ENCODE measurements around the gene PDE1C.

Gene PDE1C

GRCh38 chr7:31982962-31983361, 87.2 kb downstream of the PDE1C start:
- no peak for DNase-seq (ENCODE audit: low read depth)
- no peak for TF ChIP-seq CTCF (IDR thresholded peaks at IDR 0.05; ENCODE audit: control insufficient read depth, extremely low read depth, insufficient read depth)
- H3K4me3 ChIP-seq (ENCODE audit: low read depth, low read length), result no peak overlapping the region

- no peak for DNase-seq (ENCODE audit: low read depth)
- no peak for TF ChIP-seq CTCF (IDR thresholded peaks at IDR 0.05; ENCODE audit: control insufficient read depth, extremely low read depth, insufficient read depth)
- H3K4me3 ChIP-seq (ENCODE audit: low read depth, low read length), result no peak overlapping the region
Measured at GRCh38 chr7:31981874-31982390, 88.3 kb downstream of the PDE1C start.

- DNase-seq (ENCODE audit: low read depth), result no peak
- TF ChIP-seq CTCF (IDR thresholded peaks at IDR 0.05; ENCODE audit: control insufficient read depth, extremely low read depth, insufficient read depth), result no peak
- H3K4me3 ChIP-seq (ENCODE audit: low read depth, low read length), result no peak overlapping the region
Measured at GRCh38 chr7:31979690-31980330, 90.4 kb downstream of the PDE1C start.

- H3K4me3 ChIP-seq (ENCODE audit: low read depth, low read length), result no peak overlapping the region
- no peak for DNase-seq (ENCODE audit: low read depth)
Measured at GRCh38 chr7:31975546-31975945, 94.7 kb downstream of the PDE1C start.

GRCh38 chr7:31974351-31974750, 95.9 kb downstream of the PDE1C start:
- no peak overlapping the region for H3K4me3 ChIP-seq (ENCODE audit: low read depth, low read length)
- no peak for DNase-seq (ENCODE audit: low read depth)
- TF ChIP-seq CTCF (IDR thresholded peaks at IDR 0.05; ENCODE audit: control insufficient read depth, extremely low read depth, insufficient read depth), result no peak

More at GRCh38 chr7:31975546-31975945, 94.7 kb downstream of the PDE1C start:
- no peak for TF ChIP-seq CTCF (IDR thresholded peaks at IDR 0.05; ENCODE audit: control insufficient read depth, extremely low read depth, insufficient read depth)

- no peak for DNase-seq (ENCODE audit: low read depth)
- no peak overlapping the region for H3K4me3 ChIP-seq (ENCODE audit: low read depth, low read length)
- no peak for TF ChIP-seq CTCF (IDR thresholded peaks at IDR 0.05; ENCODE audit: control insufficient read depth, extremely low read depth, insufficient read depth)
Measured at GRCh38 chr7:31971049-31971667, 99.0 kb downstream of the PDE1C start.
